Heart right ventricle (tissue), 16 donors: Measurements from ENCODE around the gene HHIPL1. TPM values are rescaled to one million over a fixed set of nuclear protein-coding genes. Genes with fewer than 3 reads are reported as not detected.

Experiments used
- ATAC-seq, 8 donors: fragments of 200-7000 bp; cut with Tn5 transposase; one replicate each; pipeline ENCODE4 v1.9.1; 2020; ENCODE audit warnings: mild to moderate bottlenecking in 8 of 8, moderate library complexity in 8 of 8, moderate number of reproducible peaks in 1 of 8
- DNase-seq, 2 donors: peaks; one replicate each; pipeline ENCODE4 v3.0.0-alpha.2; 2020
- H3K27ac ChIP-seq, 10 donors: fragments of 200-600 bp; sonication (generic) in 2 of 10; one replicate each; pipeline versions ENCODE4 v1.5.0 to v1.8.0; 2020 to 2022; ENCODE audit warnings: mild to moderate bottlenecking in 3 of 10
- H3K27me3 ChIP-seq, 7 donors: fragments of 200-600 bp; one replicate each; pipeline ENCODE4 v1.8.0; 2021 to 2022; ENCODE audit warnings: mild to moderate bottlenecking in 2 of 7
- H3K36me3 ChIP-seq, 9 donors: fragments of 200-600 bp; sonication (generic) in 1 of 9; one replicate each; pipeline versions ENCODE4 v1.5.0 to v1.8.0; 2020 to 2022; ENCODE audit warnings: mild to moderate bottlenecking in 2 of 9
- H3K4me1 ChIP-seq, 9 donors: fragments of 200-600 bp; sonication (generic) in 1 of 9; one replicate each; pipeline versions ENCODE4 v1.5.0 to v1.8.0; 2020 to 2022; ENCODE audit warnings: mild to moderate bottlenecking in 4 of 9
- H3K4me3 ChIP-seq, 10 donors: fragments of 200-600 bp; sonication (generic) in 2 of 10; one replicate each; pipeline versions ENCODE4 v1.5.0 to v1.8.0; 2020 to 2022; ENCODE audit warnings: mild to moderate bottlenecking in 7 of 10, moderate library complexity in 2 of 10
- H3K9me3 ChIP-seq, 11 donors: fragments of 200-600 bp in 10 of 11; sonication (generic) in 2 of 11; one replicate each; pipeline versions ENCODE4 v1.5.0 to v1.8.0; 2013 to 2022; ENCODE audit warnings: mild to moderate bottlenecking in 2 of 11, control low read depth in 1 of 11, moderate library complexity in 1 of 11
- CTCF ChIP-seq, 9 donors: fragments of 200-600 bp; sonication (generic) in 2 of 9; IDR thresholded peaks; one replicate each; pipeline versions ENCODE4 v1.5.0 to v1.8.0; 2021 to 2022; ENCODE audit warnings: antibody characterized with exemption in 9 of 9, mild to moderate bottlenecking in 5 of 9, moderate library complexity in 1 of 9
- WGBS, 2 donors: extraction: QIAGEN DNeasy Blood & Tissue Kit; methylation state at CpG; one replicate each; pipeline ENCODE4 v1.1.7; 2013; ENCODE audit warnings: inconsistent platforms in 1 of 2; 5-methylcytosine and 5-hydroxymethylcytosine counted together
- intact Hi-C, 10 donors: fragments of 100-400 bp; cut with DNase I; formaldehyde crosslinking; loops; one replicate each; pipeline versions ENCODE4 v1.11.1 to v1.14.2; 2022
- polyA plus RNA-seq, 2 donors: library from polyadenylated mRNA; stranded (reverse); fragments of 200-250 nt; gene quantifications; one replicate each; pipeline ENCODE4 v1.2.3, GENCODE V29; 2013
- total RNA-seq, 10 donors: library from RNA; stranded (reverse); fragmentation: NEBNext Ultra II Directional in 3 of 10; extraction: Animal tissue kit (Norgen Biotek cat#: 25700) in 3 of 10; gene quantifications; one replicate each; pipeline versions ENCODE4 v1.2.1 to v1.2.4, GENCODE V29; 2021 to 2023
- donor health status: Arrhythmogenic right ventricular cardiomyopathy.
- donor health status: ischemic (EF 13 %, LVEDD 7.1; RV severe dilation, severe dysfunction).
- donor health status: healthy with polysubstance abuse.
- donor health status: DM: no; HTN: yes; CAD: no.
- donor health status: DM: no; HTN: no; CAD: no.
- donor health status: ischemic (EF 25% LVEDD 6.9; RV normal size, moderate dysfunction).
- donor health status: ischemic (EF 25% LVEDD 5.7; RV mildly dilated, moderate dysfunction).
- donor health status: healthy.
- donor health status: DM: yes; HTN: yes; CAD: no.
- donor health status: Ischemic cardiomyopathy.
- donor health status: ischemic (EF 35%, LVEDD 5.7; RV mildly dilated, moderate dysfunction).
- donor health status: nonischemic (EF 11% LVEDD 7.7; RV severe dilation, severe dysfunction).
- donor health status: DM: yes; HTN: yes; CAD: no.
- donor health status: PGD.
- donor health status: ischemic (EF 29% LVEDD 5.4; RV normal size, mild dysfunction).
- donor health status: nonischemic (EF 23%, LVEDD 6.1; RV moderate dilation, normal function).

Gene HHIPL1
- total and polyA plus RNA-seq, 12 donors = 0.55 to 2.2 (median 1.2) TPM

GRCh38 chr14:99698236-99698635 lies 53.3 kb downstream of the HHIPL1 start:
- intact Hi-C loops = no loop called here
- ATAC-seq (no peak), DNase-seq (no peak)
- Histone ChIP-seq H3K36me3 (peaks cover 0 to 5% (median 0%) of the 10 kb centered on the region in 9 donors), H3K4me1 (peaks cover 0 to 10% (median 0%) of the 10 kb centered on the region in 9 donors), H3K4me3 (no peak overlapping the region), H3K27me3 (no peaks in the 10 kb centered on the region), H3K9me3 (peaks cover 0 to 16% (median 4%) of the 10 kb centered on the region in 11 donors), H3K27ac (no peak overlapping the region)
- 80 to 97% methylated on average over 6 of the region's 6 CpGs for WGBS, 2 donors
- no peak for TF ChIP-seq CTCF (IDR thresholded peaks at IDR 0.05)

GRCh38 chr14:99698642-99699041 lies 53.7 kb downstream of the HHIPL1 start:
- H3K27ac ChIP-seq = no peak overlapping the region
- ATAC-seq (peak in 1 of 8 donors; percentile 22), DNase-seq (no peak)
- peaks cover 0 to 7% (median 0%) of the 10 kb centered on the region in 9 donors for H3K36me3 ChIP-seq
- no peak for TF ChIP-seq CTCF (IDR thresholded peaks at IDR 0.05)
- H3K9me3 ChIP-seq = peaks cover 0 to 20% (median 8%) of the 10 kb centered on the region in 11 donors
- intact Hi-C loops = no loop called here
- no peak overlapping the region for H3K4me3 ChIP-seq
- H3K4me1 ChIP-seq = peaks cover 0 to 10% (median 0%) of the 10 kb centered on the region in 9 donors
- 50 to 54% methylated on average over 5 of the region's 5 CpGs for WGBS, 2 donors
- H3K27me3 ChIP-seq = no peaks in the 10 kb centered on the region

GRCh38 chr14:99699085-99699760 lies 54.3 kb downstream of the HHIPL1 start:
- Histone ChIP-seq H3K27me3 (no peaks in the 10 kb centered on the region), H3K9me3 (peaks cover 0 to 25% (median 8%) of the 10 kb centered on the region in 11 donors), H3K4me3 (no peak overlapping the region), H3K27ac (no peak overlapping the region), H3K36me3 (peaks cover 0 to 7% (median 0%) of the 10 kb centered on the region in 9 donors), H3K4me1 (peaks cover 0 to 10% (median 0%) of the 10 kb centered on the region in 9 donors)
- ATAC-seq = no peak
- no peak for TF ChIP-seq CTCF (IDR thresholded peaks at IDR 0.05)
- WGBS, 2 donors = 77 to 80% methylated on average over 12 of the region's 12 CpGs
- intact Hi-C loops = no loop called here
- no peak for DNase-seq

- ATAC-seq (no peak), DNase-seq (no peak)
- Histone ChIP-seq H3K4me3 (no peak overlapping the region), H3K36me3 (peaks cover 0 to 7% (median 0%) of the 10 kb centered on the region in 9 donors), H3K4me1 (peaks cover 0 to 10% (median 0%) of the 10 kb centered on the region in 9 donors), H3K27me3 (no peaks in the 10 kb centered on the region), H3K9me3 (peaks cover 0 to 26% (median 8%) of the 10 kb centered on the region in 11 donors), H3K27ac (no peak overlapping the region)
- WGBS, 2 donors = 96 to 99% methylated on average over 16 of the region's 16 CpGs
- no peak for TF ChIP-seq CTCF (IDR thresholded peaks at IDR 0.05)
- intact Hi-C loops = no loop called here
Measured at GRCh38 chr14:99699861-99700260, 54.9 kb downstream of the HHIPL1 start.
